Ishikawa (cell line): ENCODE measurements around the gene NOL6.

Experiments
- CEBPB ChIP-seq: IDR thresholded peaks from 2 replicates; pipeline ENCODE4 v1.6.1; 2012
- FOXM1 ChIP-seq: IDR thresholded peaks from 2 replicates; pipeline ENCODE4 v1.6.1; 2012; ENCODE audit warnings: low read depth, borderline replicate concordance
- MAX ChIP-seq: IDR thresholded peaks from 2 replicates; pipeline ENCODE4 v1.6.1; 2012
- RAD21 ChIP-seq: IDR thresholded peaks from 2 replicates; pipeline ENCODE4 v1.6.1; 2012; ENCODE audit warnings: low read depth
- TAF1 ChIP-seq: IDR thresholded peaks from 2 replicates; pipeline ENCODE4 v1.6.1; 2012; ENCODE audit warnings: low read depth, mild to moderate bottlenecking
- USF1 ChIP-seq: IDR thresholded peaks from 2 replicates; pipeline ENCODE4 v1.6.1; 2012

- no peak for TF ChIP-seq TAF1
- TF ChIP-seq RAD21, result no peak
- no peak for TF ChIP-seq MAX
- no peak for TF ChIP-seq USF1
- no peak for TF ChIP-seq CEBPB
- no peak for TF ChIP-seq FOXM1
These were observed 33.5 kb downstream of the NOL6 start for GRCh38 chr9:33440204-33440603.
